Measurements from ENCODE around the gene CFAP20DC. TPM values are rescaled to one million over a fixed set of nuclear protein-coding genes. Genes with fewer than 3 reads are reported as not detected.
A peak's percentile ranks its signal among the peaks of the same experiment; 100 is the strongest.
"Not testable (repeated sequence)": the region's sequence is repeated elsewhere in the genome, so short reads cannot be mapped to it uniquely, and the experiment has no call there.

CFAP20DC gene
- total RNA-seq = 0.86 and 1.2 TPM in 2 replicates

DNA sequence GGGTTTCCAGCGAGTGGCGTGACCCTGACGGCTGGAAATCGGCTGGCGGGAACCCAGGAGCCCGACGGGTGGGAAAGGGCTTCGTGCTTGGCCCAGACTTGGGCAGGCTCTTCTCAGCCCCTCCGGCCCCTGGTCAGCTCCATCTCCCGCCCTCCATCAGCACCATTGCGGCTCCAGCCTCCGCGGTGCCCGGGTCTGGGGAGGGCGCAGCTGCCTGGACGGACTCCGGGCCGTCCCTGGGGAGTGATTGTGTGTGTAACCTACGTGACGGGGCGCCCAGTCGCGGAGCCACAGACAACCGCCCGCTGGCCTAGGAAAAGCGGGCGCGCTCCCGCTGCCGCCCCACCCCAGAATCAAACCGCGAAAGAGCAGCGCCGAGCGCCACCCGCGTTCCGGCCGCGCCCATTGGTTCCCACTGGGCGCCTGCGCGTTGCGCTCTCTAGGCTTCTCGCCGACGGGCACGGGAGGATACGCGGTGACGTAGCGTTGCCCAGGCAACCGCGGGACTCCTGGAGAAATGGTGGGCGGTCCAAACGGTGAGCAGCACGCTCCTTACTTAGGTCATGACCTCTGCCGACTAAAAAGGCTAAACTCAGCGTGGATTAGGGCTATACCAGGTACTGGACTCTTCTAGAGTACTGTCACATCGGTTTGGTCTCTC is at the start of gene CFAP20DC:
Gene CFAP20DC, minus strand, starts transcription at position 355 of the 661 bp plus-strand sequence. CDS start 394 bp downstream, outside the sequence.
- Mint-ChIP-seq H3K9me3 (no peaks in the 10 kb centered on the region), H3K36me3 (ENCODE audit: low read depth) (no peaks in the 10 kb centered on the region), H3K4me3 (peak within 1 kb of the TSS; percentile 65), H3K4me1 (ENCODE audit: low read depth) (peaks cover 15% of the 10 kb centered on the region), H3K27me3 (ENCODE audit: insufficient read depth) (peaks cover 14% of the 10 kb centered on the region), H3K27ac (peak within 1 kb of the TSS; percentile 67)
- DNase-seq (ENCODE audit: low spot score) = peak; percentile 90
- intact Hi-C loops (cut with micrococcal nuclease) = loop anchor here (2.0 to 5.0 kb wide), 3 partner anchors 188 to 743 kb away; partner anchors contain the start of genes HTD2, PDHB and RPP14

DNA sequence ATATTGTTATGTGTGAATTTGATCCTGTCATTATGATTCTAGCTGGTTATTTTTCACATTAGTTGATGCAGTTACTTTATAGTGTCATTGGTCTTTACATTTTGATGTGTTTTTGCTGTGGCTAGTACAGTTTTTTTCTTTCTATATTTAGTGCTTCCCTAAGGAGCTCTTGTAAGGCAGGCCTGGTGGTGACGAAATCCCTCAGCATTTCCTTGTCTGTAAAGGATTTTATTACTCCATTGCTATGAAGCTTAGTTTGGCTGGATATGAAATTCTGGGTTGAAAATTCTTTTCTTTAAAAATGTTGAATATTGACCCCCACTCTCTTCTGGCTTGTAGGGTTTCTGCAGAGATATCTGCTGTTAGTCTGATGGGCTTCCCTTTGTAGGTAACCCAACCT is 48.7 kb upstream of the CFAP20DC start:
- intact Hi-C loops (cut with micrococcal nuclease); H3K27me3 Mint-ChIP-seq (ENCODE audit: insufficient read depth); H3K9me3 Mint-ChIP-seq; H3K27ac Mint-ChIP-seq; H3K36me3 Mint-ChIP-seq (ENCODE audit: low read depth); H3K4me3 Mint-ChIP-seq; DNase-seq (ENCODE audit: low spot score); H3K4me1 Mint-ChIP-seq (ENCODE audit: low read depth): not testable (repeated sequence)

DNA sequence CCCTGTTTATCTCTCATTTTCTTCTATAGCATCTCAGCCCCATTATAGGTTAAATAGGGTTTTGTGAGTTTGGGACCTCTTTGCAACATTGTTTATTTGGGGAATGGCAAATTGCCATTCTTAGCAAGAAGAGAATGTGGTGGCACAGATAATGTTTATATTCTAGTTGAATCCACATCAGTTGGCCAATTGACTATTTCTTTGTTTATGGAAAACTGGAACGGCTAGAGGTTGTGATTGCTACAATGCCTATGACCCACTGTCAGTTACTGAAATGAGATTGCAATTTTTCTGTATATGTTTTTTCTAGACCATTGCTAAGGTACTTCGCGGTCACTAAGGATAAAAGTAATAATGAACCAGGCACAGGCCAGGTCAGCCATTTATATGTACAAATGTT is 44.6 kb upstream of the CFAP20DC start:
- H3K27ac Mint-ChIP-seq = no peak overlapping the region
- DNase-seq (ENCODE audit: low spot score) = no peak
- no peaks in the 10 kb centered on the region for H3K36me3 Mint-ChIP-seq (ENCODE audit: low read depth)
- no peaks in the 10 kb centered on the region for H3K4me1 Mint-ChIP-seq (ENCODE audit: low read depth)
- no peaks in the 10 kb centered on the region for H3K9me3 Mint-ChIP-seq
- intact Hi-C loops (cut with micrococcal nuclease) = no loop called here
- H3K27me3 Mint-ChIP-seq (ENCODE audit: insufficient read depth) = peaks cover 2% of the 10 kb centered on the region
- H3K4me3 Mint-ChIP-seq = no peak overlapping the region

DNA sequence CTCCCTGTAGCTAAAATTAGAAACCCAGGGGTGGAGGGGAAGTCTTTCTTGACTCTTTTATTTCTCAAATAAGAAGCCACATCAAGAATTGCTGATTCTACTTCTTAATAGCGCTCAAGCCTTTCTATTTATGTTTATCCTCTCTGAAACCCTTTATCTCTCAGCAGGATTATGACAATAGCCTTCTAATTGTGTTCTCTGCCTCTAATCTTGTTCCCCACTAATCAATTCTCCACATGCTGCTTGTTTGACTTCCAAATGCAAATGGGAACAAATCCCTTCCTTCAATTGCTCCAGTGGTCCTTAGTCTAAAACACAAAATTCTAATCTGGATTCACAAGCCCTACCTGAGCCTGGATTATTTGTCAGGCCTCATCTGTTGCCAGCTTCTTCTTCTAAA is 43.7 kb upstream of the CFAP20DC start:
- H3K36me3 Mint-ChIP-seq (ENCODE audit: low read depth) = no peaks in the 10 kb centered on the region

DNA sequence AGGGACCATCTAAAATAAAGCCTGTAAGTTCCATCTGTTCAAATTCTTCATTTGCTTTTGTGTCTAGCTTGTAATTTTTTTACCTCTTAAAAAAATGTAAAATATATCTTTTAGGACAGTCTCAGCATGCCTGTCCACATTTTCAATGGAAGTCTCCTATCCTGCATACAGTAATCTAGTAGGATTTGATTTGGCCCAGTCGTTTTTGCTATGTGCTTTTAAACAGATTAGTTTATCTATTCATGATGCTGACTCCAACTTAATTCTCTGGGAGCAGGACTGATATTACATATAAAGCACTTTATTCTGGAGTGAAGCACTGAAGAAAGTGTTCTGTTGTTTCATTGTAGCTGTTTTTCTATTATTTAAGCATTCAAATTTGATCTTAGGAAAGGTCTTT is 38.9 kb upstream of the CFAP20DC start:
- intact Hi-C loops (cut with micrococcal nuclease) = no loop called here
- Mint-ChIP-seq H3K27me3 (ENCODE audit: insufficient read depth) (peaks cover 6% of the 10 kb centered on the region), H3K27ac (no peak overlapping the region), H3K9me3 (no peaks in the 10 kb centered on the region), H3K4me1 (ENCODE audit: low read depth) (no peaks in the 10 kb centered on the region), H3K36me3 (ENCODE audit: low read depth) (no peaks in the 10 kb centered on the region), H3K4me3 (no peak overlapping the region)
- DNase-seq (ENCODE audit: low spot score) = no peak

More for the DNA sequence above, 43.7 kb upstream of the CFAP20DC start:
- Mint-ChIP-seq H3K9me3 (no peaks in the 10 kb centered on the region), H3K4me3 (no peak overlapping the region), H3K27me3 (ENCODE audit: insufficient read depth) (peaks cover 2% of the 10 kb centered on the region), H3K27ac (no peak overlapping the region), H3K4me1 (ENCODE audit: low read depth) (no peaks in the 10 kb centered on the region)
- intact Hi-C loops (cut with micrococcal nuclease) = no loop called here
- no peak for DNase-seq (ENCODE audit: low spot score)

DNA sequence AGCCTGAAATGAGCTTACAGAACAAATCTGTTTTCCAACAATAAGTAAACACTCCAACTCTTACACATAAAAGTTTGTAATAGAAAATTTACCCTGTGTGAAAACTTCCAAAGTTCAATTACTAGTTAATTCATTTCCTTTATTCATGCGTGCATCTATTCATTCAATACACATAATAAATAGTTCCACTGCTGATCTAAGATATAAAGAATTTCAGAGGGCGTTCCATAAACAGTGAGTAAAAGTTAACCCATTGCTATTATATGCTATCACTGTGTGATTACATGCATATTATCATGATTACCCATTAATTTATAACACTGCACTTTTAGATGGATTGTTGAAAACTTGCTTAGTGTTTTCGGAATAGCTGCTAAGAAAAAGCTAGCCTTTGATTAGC is 36.2 kb upstream of the CFAP20DC start:
- Mint-ChIP-seq H3K27me3 (ENCODE audit: insufficient read depth) (peaks cover 19% of the 10 kb centered on the region), H3K27ac (no peak overlapping the region), H3K9me3 (no peaks in the 10 kb centered on the region), H3K4me1 (ENCODE audit: low read depth) (no peaks in the 10 kb centered on the region), H3K4me3 (no peak overlapping the region), H3K36me3 (ENCODE audit: low read depth) (no peaks in the 10 kb centered on the region)
- DNase-seq (ENCODE audit: low spot score) = no peak
- intact Hi-C loops (cut with micrococcal nuclease) = no loop called here

DNA sequence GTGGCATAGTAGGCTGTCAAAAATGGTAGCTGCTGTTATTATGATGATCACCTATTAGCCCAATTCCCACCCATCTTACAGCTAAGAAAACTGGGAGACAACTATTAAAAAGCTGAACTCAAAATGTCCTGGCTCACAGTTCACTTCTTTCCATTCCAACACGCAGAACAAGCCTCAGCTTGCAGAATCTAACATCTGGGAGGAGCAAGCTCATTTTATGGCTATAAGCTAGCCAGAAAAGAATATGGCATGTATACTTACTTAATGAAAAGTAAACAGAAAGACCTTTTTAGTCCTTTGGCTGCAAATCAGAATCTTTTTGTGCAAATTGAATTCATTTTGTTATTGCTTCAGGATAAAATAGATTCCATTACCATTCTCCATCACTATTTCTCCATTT is 34.8 kb upstream of the CFAP20DC start:
- Mint-ChIP-seq H3K4me1 (ENCODE audit: low read depth) (no peaks in the 10 kb centered on the region), H3K4me3 (no peak overlapping the region), H3K9me3 (no peaks in the 10 kb centered on the region), H3K27me3 (ENCODE audit: insufficient read depth) (peaks cover 25% of the 10 kb centered on the region), H3K27ac (no peak overlapping the region), H3K36me3 (ENCODE audit: low read depth) (no peaks in the 10 kb centered on the region)
- intact Hi-C loops (cut with micrococcal nuclease) = no loop called here
- DNase-seq (ENCODE audit: low spot score) = no peak

DNA sequence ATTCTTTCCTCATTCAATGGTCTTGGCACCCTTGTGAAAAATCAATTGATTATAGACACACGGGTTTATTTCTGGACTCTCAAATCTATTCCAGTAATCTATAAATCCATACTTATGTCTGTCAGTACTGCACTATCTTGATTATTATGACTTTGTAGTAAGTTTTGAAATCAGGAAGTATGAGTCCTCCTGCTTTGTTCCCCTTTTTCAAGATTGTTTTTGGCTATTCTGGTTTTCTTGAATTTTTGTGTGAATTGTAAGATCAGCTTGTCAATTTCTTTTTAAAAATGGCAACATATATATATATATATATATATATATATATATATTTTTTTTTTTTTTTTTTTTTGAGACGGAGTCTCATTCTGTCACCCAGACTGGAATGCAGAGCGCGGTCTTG is 32.3 kb upstream of the CFAP20DC start:
- DNase-seq (ENCODE audit: low spot score) = no peak
- intact Hi-C loops (cut with micrococcal nuclease) = no loop called here
- no peaks in the 10 kb centered on the region for H3K36me3 Mint-ChIP-seq (ENCODE audit: low read depth)
- peaks cover 30% of the 10 kb centered on the region for H3K27me3 Mint-ChIP-seq (ENCODE audit: insufficient read depth)
- H3K4me3 Mint-ChIP-seq = no peak overlapping the region
- H3K27ac Mint-ChIP-seq = no peak overlapping the region
- no peaks in the 10 kb centered on the region for H3K9me3 Mint-ChIP-seq
- no peaks in the 10 kb centered on the region for H3K4me1 Mint-ChIP-seq (ENCODE audit: low read depth)

DNA sequence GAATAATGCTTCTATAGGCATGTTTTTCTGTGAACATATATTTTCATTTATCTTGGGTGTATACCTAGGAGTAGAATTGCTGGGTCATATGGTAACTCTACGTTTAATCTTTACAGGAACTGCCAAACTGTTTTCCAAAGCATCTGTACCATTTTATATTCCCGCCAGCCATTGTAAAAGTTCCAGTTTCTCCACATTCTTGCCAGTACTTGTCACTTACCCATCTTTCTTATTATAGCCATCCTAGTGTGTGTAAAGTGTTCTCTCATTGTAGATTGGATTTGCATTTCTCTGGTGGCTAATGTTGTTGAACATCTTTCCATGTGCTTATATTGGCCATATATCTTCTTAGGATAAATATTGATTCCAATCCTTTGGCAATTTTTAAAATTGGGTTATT is 31.2 kb upstream of the CFAP20DC start:
- H3K4me3 Mint-ChIP-seq = no peak overlapping the region
- H3K4me1 Mint-ChIP-seq (ENCODE audit: low read depth) = no peaks in the 10 kb centered on the region
- intact Hi-C loops (cut with micrococcal nuclease) = no loop called here
- peaks cover 25% of the 10 kb centered on the region for H3K27me3 Mint-ChIP-seq (ENCODE audit: insufficient read depth)
- DNase-seq (ENCODE audit: low spot score) = no peak
- no peaks in the 10 kb centered on the region for H3K36me3 Mint-ChIP-seq (ENCODE audit: low read depth)
- H3K27ac Mint-ChIP-seq = no peak overlapping the region
- no peaks in the 10 kb centered on the region for H3K9me3 Mint-ChIP-seq

DNA sequence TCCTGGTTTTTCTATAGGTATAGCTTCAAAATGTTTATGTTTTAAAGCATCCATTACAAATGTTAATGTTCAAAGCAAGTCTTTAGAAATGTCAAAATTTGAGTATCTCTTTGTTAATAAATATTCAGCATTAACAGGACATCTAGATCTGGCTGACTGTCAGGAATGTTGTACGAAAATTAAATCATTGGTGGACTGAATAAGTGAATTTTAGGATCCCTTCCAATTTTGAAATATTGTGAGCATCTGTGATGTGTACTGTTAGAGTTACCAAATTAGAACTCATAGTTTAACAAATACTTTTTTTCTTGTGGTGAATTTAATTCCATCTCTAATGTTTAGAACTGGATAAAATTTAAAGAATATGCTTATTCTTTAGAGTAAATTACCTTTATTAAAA is 30.1 kb upstream of the CFAP20DC start:
- no peak for DNase-seq (ENCODE audit: low spot score)
- Mint-ChIP-seq H3K9me3 (no peaks in the 10 kb centered on the region), H3K27me3 (ENCODE audit: insufficient read depth) (peaks cover 26% of the 10 kb centered on the region), H3K4me1 (ENCODE audit: low read depth) (no peaks in the 10 kb centered on the region), H3K4me3 (no peak overlapping the region), H3K27ac (no peak overlapping the region), H3K36me3 (ENCODE audit: low read depth) (no peaks in the 10 kb centered on the region)
- intact Hi-C loops (cut with micrococcal nuclease) = no loop called here

DNA sequence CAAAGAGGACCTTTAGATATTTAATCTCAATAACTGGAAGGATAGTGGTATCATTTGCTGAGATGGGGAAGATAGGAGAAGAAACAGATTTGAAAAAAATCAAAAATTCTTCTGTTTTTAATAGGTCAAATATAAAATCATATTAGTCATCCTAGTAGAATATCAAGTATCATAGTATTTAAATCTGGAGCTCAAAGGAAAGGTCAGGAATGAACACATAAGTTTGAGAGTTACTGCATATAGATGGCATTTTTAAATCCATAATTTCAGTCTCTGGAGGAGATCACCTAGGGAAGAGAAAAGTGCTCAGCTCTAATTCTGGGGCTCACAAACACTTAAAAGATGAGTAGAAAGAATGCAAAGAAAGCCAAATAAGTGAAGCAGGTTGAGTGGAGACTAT is 24.9 kb upstream of the CFAP20DC start:
- peaks cover 10% of the 10 kb centered on the region for H3K4me1 Mint-ChIP-seq (ENCODE audit: low read depth)
- intact Hi-C loops (cut with micrococcal nuclease) = no loop called here
- H3K4me3 Mint-ChIP-seq = no peak overlapping the region
- DNase-seq (ENCODE audit: low spot score) = no peak
- H3K36me3 Mint-ChIP-seq (ENCODE audit: low read depth) = no peaks in the 10 kb centered on the region
- H3K27ac Mint-ChIP-seq = no peak overlapping the region
- H3K9me3 Mint-ChIP-seq = no peaks in the 10 kb centered on the region
- peaks cover 21% of the 10 kb centered on the region for H3K27me3 Mint-ChIP-seq (ENCODE audit: insufficient read depth)

DNA sequence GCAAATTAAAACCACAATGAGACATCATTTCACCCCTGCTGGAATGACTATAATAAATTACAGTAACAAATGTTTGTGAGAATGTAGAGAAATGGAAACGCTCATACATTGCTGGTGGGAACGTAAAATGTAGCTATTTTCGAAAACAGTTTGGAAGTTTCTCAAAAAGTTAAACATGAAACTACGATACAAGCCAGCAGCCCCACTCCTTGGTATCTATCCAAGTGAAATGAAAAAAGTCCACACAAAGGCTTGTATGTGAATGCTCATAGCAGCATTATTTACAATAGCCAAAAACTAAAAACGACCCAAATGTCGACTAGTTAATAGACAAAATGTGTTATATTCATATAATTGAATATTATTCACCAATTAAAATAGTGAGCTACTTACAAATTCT is 22.9 kb upstream of the CFAP20DC start:
- Mint-ChIP-seq H3K36me3 (ENCODE audit: low read depth) (no peaks in the 10 kb centered on the region), H3K4me3 (no peak overlapping the region), H3K9me3 (no peaks in the 10 kb centered on the region), H3K27me3 (ENCODE audit: insufficient read depth) (peaks cover 25% of the 10 kb centered on the region), H3K27ac (no peak overlapping the region), H3K4me1 (ENCODE audit: low read depth) (peaks cover 14% of the 10 kb centered on the region)
- intact Hi-C loops (cut with micrococcal nuclease) = no loop called here
- DNase-seq (ENCODE audit: low spot score) = no peak

DNA sequence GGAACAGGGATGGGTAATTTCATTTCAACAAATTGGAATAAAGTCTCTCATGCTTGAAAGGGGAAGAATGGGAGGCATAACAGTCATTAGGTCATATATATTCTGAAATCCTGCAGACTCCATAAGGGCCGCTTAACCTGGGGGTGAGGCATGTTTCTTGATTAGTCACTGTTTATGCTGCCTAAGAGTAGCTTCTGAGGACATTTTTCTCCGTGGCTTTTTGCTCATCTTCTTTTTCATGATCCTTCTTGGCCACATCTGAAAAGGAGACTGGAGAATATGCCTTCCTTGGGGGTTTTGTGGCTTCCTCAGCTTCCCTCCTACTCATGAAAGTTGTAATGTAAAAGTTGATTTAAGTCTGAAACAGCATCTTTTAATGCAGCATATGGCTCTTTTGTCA is 20.0 kb upstream of the CFAP20DC start:
- H3K9me3 Mint-ChIP-seq = no peaks in the 10 kb centered on the region
- peaks cover 24% of the 10 kb centered on the region for H3K27me3 Mint-ChIP-seq (ENCODE audit: insufficient read depth)
- H3K4me3 Mint-ChIP-seq = no peak overlapping the region
- intact Hi-C loops (cut with micrococcal nuclease) = no loop called here
- no peak overlapping the region for H3K27ac Mint-ChIP-seq
- no peak for DNase-seq (ENCODE audit: low spot score)
- H3K4me1 Mint-ChIP-seq (ENCODE audit: low read depth) = peaks cover 14% of the 10 kb centered on the region
- H3K36me3 Mint-ChIP-seq (ENCODE audit: low read depth) = no peaks in the 10 kb centered on the region

DNA sequence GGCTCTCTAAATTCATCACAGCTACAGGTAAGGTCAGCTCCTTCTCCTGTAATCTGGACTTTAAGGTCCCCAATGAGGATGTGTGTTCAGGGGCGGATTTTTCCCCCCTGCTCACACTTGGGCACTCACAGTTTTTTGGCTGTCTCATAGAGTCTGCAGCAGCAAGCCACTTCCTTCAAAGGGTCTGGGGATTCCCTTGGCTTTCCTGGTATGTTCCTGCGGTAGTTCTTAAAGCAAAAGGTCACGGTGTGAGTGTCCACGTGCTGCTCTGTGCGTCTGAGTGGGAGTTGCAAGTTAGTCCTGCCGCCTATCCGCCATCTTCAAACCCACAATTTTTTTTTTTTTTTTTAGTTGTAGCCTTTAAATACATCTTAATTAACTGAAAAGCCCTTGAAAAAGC is 15.4 kb upstream of the CFAP20DC start:
- no peaks in the 10 kb centered on the region for H3K36me3 Mint-ChIP-seq (ENCODE audit: low read depth)
- H3K27me3 Mint-ChIP-seq (ENCODE audit: insufficient read depth) = peaks cover 44% of the 10 kb centered on the region
- intact Hi-C loops (cut with micrococcal nuclease) = no loop called here
- peaks cover 9% of the 10 kb centered on the region for H3K4me1 Mint-ChIP-seq (ENCODE audit: low read depth)
- no peaks in the 10 kb centered on the region for H3K9me3 Mint-ChIP-seq
- no peak overlapping the region for H3K27ac Mint-ChIP-seq
- H3K4me3 Mint-ChIP-seq = no peak overlapping the region
- DNase-seq (ENCODE audit: low spot score) = no peak
